PC-3 (cell line): ENCODE measurements around the gene TPD52L1. TPM values are rescaled to one million over a fixed set of nuclear protein-coding genes. Genes with fewer than 3 reads are reported as not detected.

Source experiments
- ATAC-seq: fragments of 200-7000 bp; cut with Tn5 transposase; 2 replicates; pipeline ENCODE4 v1.9.1; 2020; ENCODE audit warnings: mild to moderate bottlenecking, moderate library complexity
- BruUV-seq: library from RNA; stranded (reverse); fragments of 400-500 nt; replicated peaks from 2 replicates; lab custom pipeline; 2021; lab: Mats Ljungman, UMichigan
- CTCF ChIA-PET: fragments of 300-600 bp; sonication (Branson Sonifier 250); formaldehyde crosslinking; loops from one replicate; lab custom pipeline; 2022; ENCODE audit warnings: antibody characterized with exemption; lab: Charles Lee
- POLR2A ChIA-PET: fragments of 300-600 bp; sonication (Branson Sonifier 250); formaldehyde crosslinking; loops from one replicate; lab custom pipeline; 2022; ENCODE audit warnings: antibody characterized with exemption; ENCODE audit not compliant: unreplicated experiment; lab: Charles Lee
- DNase-seq: peaks from one replicate; pipeline ENCODE4 v3.0.0-alpha.2; 2015
- H2AFZ ChIP-seq: fragments of 300-600 bp; sonication (generic); 2 replicates; pipeline ENCODE4 v1.6.0; 2016; ENCODE audit warnings: antibody characterized with exemption, low read length
- H3F3A ChIP-seq: fragments of 300-600 bp; sonication (generic); one replicate; pipeline ENCODE4 v1.6.0; 2017; ENCODE audit warnings: antibody characterized with exemption, low read length, control low read depth, mild to moderate bottlenecking; ENCODE audit not compliant: unreplicated experiment
- H3K27ac ChIP-seq: fragments of 300-600 bp; sonication (generic); 2 replicates; pipeline ENCODE4 v1.5.1; 2016; ENCODE audit warnings: mild to moderate bottlenecking, low read length
- H3K27me3 ChIP-seq: fragments of 300-600 bp; sonication (generic); 2 replicates; pipeline ENCODE4 v1.6.1; 2016; ENCODE audit warnings: low read length, mixed read lengths
- H3K36me3 ChIP-seq: fragments of 300-600 bp; sonication (generic); 2 replicates; pipeline ENCODE4 v1.6.1; 2016; ENCODE audit warnings: low read depth, mixed run types, low read length, mixed read lengths
- H3K4me1 ChIP-seq: fragments of 300-600 bp; sonication (generic); 2 replicates; pipeline ENCODE4 v1.5.1; 2016; ENCODE audit warnings: low read length; ENCODE audit not compliant: insufficient read depth
- H3K4me2 ChIP-seq: fragments of 300-600 bp; sonication (generic); 2 replicates; pipeline ENCODE4 v1.6.0; 2016; ENCODE audit warnings: low read length
- H3K4me3 ChIP-seq: fragments of 300-600 bp; sonication (generic); 2 replicates; pipeline ENCODE4 v1.5.1; 2016; ENCODE audit warnings: mild to moderate bottlenecking, low read length, mixed read lengths
- H3K79me2 ChIP-seq: fragments of 300-600 bp; sonication (generic); 2 replicates; pipeline ENCODE4 v1.6.1; 2017; ENCODE audit warnings: low read length, mixed read lengths
- H3K9ac ChIP-seq: fragments of 300-600 bp; sonication (generic); 2 replicates; pipeline ENCODE4 v1.6.0; 2016; ENCODE audit warnings: mild to moderate bottlenecking, low read length
- H3K9me2 ChIP-seq: fragments of 300-600 bp; sonication (generic); replicated peaks from 2 replicates; pipeline ENCODE4 v1.6.1; 2016; ENCODE audit warnings: mixed run types, low read length, mixed read lengths
- H3K9me3 ChIP-seq: fragments of 300-600 bp; sonication (generic); 2 replicates; pipeline ENCODE4 v1.6.1; 2016; ENCODE audit warnings: low read length, mixed read lengths
- H4K20me1 ChIP-seq: fragments of 300-600 bp; sonication (generic); 2 replicates; pipeline ENCODE4 v1.6.1; 2016; ENCODE audit warnings: low read length, mixed read lengths
- CTCF ChIP-seq: fragments of 300-600 bp; sonication (generic); conservative IDR thresholded peaks from 2 replicates; pipeline ENCODE4 v1.5.1; 2017; ENCODE audit warnings: antibody characterized with exemption, low read depth, mild to moderate bottlenecking, low read length
- EZH2 ChIP-seq: fragments of 300-600 bp; sonication (generic); IDR thresholded peaks from one replicate; pipeline ENCODE4 v1.6.1; 2017; ENCODE audit warnings: antibody characterized with exemption, mild to moderate bottlenecking, low read length; ENCODE audit not compliant: unreplicated experiment
- EZH2phosphoT487 ChIP-seq: fragments of 300-600 bp; sonication (generic); IDR thresholded peaks from 2 replicates; pipeline ENCODE4 v1.6.1; 2018; ENCODE audit warnings: mild to moderate bottlenecking, antibody characterized with exemption, low read length, borderline replicate concordance
- intact Hi-C: fragments of 100-400 bp; cut with micrococcal nuclease; formaldehyde crosslinking; loops from 2 replicates; pipeline ENCODE4 v1.9.0; 2023
- total RNA-seq: library from RNA; depleted of rRNA; stranded (reverse); fragments of >200 nt; gene quantifications from 2 replicates; pipeline ENCODE4 v1.2.3, GENCODE V29; 2014

Gene TPD52L1
- total RNA-seq, 1 experiment from 2014 or later: 39.4 TPM

GRCh38 chr6:125111219-125111983 is 42.2 kb upstream of the TPD52L1 start:
- no peak overlapping the region for H3K4me2 ChIP-seq
- H3K27me3 ChIP-seq: no peaks in the 10 kb centered on the region
- H3K9me2 ChIP-seq: no peaks in the 10 kb centered on the region
- no peaks in the 10 kb centered on the region for H3K79me2 ChIP-seq
- H3K9ac ChIP-seq: no peak overlapping the region
- TF ChIP-seq EZH2 (no peak), EZH2phosphoT487 (no peak), CTCF (no peak)
- no peaks in the 10 kb centered on the region for H4K20me1 ChIP-seq
- no peak overlapping the region for H2AFZ ChIP-seq
- ChIA-PET POLR2A (no interaction called here), CTCF (no interaction called here)
- no peak for ATAC-seq
- DNase-seq: no peak
- H3F3A ChIP-seq: no peaks in the 10 kb centered on the region
- no peak overlapping the region for H3K4me3 ChIP-seq
- intact Hi-C loops: no loop called here
- no peaks in the 10 kb centered on the region for H3K4me1 ChIP-seq
- no peak overlapping the region for H3K27ac ChIP-seq
- no peaks in the 10 kb centered on the region for H3K36me3 ChIP-seq
- BruUV-seq: no TSS peak
- peaks cover 9% of the 10 kb centered on the region; the same call in 1 of the 2 replicates for H3K9me3 ChIP-seq

DNA sequence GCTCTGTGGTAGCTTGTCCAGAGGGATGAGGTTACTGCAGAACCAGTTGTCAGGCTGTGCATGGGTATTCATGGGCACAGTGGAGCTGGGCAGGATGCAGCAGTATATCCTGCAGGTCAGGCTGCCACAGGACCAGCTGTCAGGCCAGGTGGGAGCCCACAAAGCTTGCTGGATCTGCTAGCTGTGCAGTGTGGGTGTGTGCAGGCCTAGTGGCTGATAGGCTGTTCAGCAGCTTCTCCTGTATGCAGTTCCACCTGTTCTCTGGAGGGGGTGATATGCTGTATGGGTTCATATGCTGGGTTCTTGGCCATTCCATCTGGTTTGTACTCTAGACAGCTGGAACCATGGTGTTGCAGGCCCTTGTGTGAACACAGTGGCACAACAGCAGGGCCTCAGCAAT is 40.6 kb upstream of the TPD52L1 start:
- no peak overlapping the region for H3K4me2 ChIP-seq
- intact Hi-C loops: no loop called here
- ATAC-seq (no peak), DNase-seq (no peak)
- H3K27ac ChIP-seq: no peak overlapping the region
- ChIA-PET POLR2A (no interaction called here), CTCF (no interaction called here)
- peaks cover 9% of the 10 kb centered on the region; the same call in 1 of the 2 replicates for H3K9me3 ChIP-seq
- H3K79me2 ChIP-seq: no peaks in the 10 kb centered on the region
- H3K4me3 ChIP-seq: no peak overlapping the region
- TF ChIP-seq EZH2phosphoT487 (no peak), CTCF (no peak), EZH2 (no peak)
- H2AFZ ChIP-seq: no peak overlapping the region
- BruUV-seq: no TSS peak
- H3K36me3 ChIP-seq: no peaks in the 10 kb centered on the region
- H3K9ac ChIP-seq: no peak overlapping the region
- H3F3A ChIP-seq: no peaks in the 10 kb centered on the region
- no peaks in the 10 kb centered on the region for H3K9me2 ChIP-seq
- H3K4me1 ChIP-seq: no peaks in the 10 kb centered on the region
- no peaks in the 10 kb centered on the region for H3K27me3 ChIP-seq
- no peaks in the 10 kb centered on the region for H4K20me1 ChIP-seq
